ENCODE results near the gene AP3M1.

Gene AP3M1

GRCh38 chr10:74079028-74079935 lies 71.3 kb downstream of the AP3M1 start:
- no peak for DNase-seq

GRCh38 chr10:74078037-74078436 lies 72.6 kb downstream of the AP3M1 start:
- DNase-seq: no peak

GRCh38 chr10:74077416-74077815 lies 73.2 kb downstream of the AP3M1 start:
- DNase-seq: no peak

- DNase-seq: no peak
These were observed 73.7 kb downstream of the AP3M1 start for GRCh38 chr10:74076961-74077360.

GRCh38 chr10:74075906-74076305 lies 74.7 kb downstream of the AP3M1 start:
- DNase-seq: no peak

GRCh38 chr10:74072503-74072902 lies 78.1 kb downstream of the AP3M1 start:
- no peak for DNase-seq

GRCh38 chr10:74071157-74071556 lies 79.5 kb downstream of the AP3M1 start:
- DNase-seq: no peak
